ENCODE data around the gene CLVS2.

CLVS2 gene

GRCh38 chr6:123027408-123027807, 31.4 kb downstream of the CLVS2 start:
- TF ChIP-seq CTCF (IDR thresholded peaks at IDR 0.05): no peak

DNA sequence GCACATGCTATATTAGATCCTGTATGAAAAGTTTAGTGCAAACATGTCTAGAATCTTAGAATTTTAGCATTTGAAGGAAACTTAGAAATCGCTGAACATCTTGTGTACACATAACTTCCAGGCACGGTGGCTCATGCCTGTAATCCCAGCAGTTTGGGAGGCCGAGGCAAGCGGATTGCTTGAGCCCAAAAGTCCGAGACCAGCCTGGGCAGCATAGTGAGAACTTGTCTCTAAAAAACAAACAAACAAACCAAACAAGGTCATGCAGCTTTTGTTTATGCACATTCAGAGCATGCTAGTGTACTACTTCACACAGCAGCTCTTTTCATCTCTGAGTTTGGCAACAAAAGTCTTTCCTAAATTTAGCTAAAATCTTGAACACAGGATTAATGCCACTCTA, 32.2 kb downstream of the CLVS2 start:
- TF ChIP-seq CTCF (IDR thresholded peaks at IDR 0.05): no peak

- TF ChIP-seq CTCF (IDR thresholded peaks at IDR 0.05): no peak
Measured at GRCh38 chr6:123030282-123030681, 34.2 kb downstream of the CLVS2 start.

DNA sequence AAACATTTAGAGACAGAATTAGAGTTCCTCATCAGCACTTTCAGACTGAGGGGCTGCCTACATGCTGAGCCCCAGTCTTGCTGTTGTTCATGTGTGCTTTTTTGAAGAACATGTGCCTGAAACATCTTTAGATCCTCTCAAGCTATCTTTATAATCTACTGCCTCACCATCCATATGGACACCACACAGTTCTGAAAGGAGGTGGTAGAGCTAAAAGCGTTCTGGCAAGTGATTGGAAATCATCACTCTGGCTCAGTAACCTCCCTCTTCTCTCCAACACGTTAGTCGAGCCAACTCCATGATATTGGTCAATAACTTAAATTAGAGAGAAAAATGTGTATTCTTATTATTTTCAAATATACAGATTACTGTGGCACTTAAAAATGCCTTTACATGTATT, 40.6 kb downstream of the CLVS2 start:
- no peak for TF ChIP-seq CTCF (IDR thresholded peaks at IDR 0.05)

GRCh38 chr6:123039431-123039830, 43.4 kb downstream of the CLVS2 start:
- no peak for TF ChIP-seq CTCF (IDR thresholded peaks at IDR 0.05)

DNA sequence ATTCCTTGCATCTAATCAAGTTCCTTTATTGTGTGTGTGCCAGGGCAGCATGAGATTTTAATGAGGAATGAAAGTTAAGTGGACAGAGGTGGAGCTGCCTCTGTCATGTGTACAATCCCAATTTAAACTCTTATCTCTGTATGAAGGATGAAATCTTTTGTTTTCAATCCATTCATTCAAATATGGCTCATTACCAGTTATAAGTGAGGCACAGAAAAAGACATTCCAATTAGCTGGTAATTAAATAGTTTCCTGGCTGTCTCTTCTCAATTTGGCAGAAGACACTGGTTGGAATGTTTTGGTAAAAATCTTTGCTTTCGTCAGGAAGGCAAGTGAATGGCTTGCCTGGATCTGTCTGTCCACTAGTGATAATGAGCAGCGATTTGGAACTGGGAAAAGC, 46.4 kb downstream of the CLVS2 start:
- no peak for TF ChIP-seq CTCF (IDR thresholded peaks at IDR 0.05)

DNA sequence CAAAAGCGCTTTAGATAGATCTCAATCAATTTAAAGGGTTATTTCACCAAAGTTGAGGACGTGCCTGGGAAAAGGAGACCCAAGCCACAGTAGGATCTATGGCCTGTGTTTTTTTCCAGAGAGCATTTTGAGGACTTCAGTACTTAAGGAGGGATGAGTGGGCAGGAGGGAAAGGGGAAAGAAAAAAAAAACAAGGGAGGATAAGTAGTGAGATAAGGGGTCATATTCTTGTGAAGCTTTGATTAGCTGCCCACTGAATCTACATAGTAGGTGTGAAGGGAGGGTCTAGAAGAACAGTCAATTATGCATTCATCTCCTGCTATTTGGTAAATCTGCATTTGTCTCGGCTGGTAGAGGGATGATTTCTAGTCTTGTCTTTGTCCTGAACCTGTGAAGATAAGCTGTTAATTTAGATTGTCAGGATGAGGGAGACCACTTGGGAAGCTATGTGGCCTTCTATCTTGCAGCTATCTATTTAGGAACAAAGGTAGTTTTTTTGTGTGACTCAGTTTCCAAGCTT, 48.4 kb downstream of the CLVS2 start:
- no peak for TF ChIP-seq CTCF (IDR thresholded peaks at IDR 0.05)

DNA sequence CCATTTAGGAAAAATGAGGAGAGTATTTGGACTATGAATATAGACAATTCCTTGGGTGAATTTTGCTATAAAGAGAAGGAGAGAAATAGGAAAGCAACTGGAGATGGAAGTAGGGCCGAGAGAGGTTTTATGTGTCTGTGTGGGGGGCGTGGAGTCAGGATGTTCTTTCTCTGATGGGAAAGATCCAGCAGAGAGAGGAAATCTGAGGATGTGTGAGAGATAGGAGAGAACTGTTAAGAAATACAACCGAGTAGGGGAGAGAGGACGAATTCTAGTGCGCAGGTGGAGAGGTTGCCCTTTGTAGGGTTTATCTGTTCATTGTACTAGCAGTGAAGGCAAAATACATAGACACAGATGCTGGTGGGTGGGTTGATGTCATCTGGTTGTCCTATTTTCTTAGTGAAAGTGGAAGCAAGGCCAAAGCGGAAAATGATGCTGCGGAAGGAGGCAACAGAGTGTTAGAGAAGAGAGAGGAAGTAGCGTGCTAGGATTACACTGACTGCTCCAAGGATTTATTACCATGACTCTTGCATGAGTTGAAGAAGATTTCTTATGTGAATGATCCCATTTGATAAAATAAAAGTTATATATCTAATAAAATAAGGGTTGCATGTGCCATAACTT, 57.7 kb downstream of the CLVS2 start:
- no peak for TF ChIP-seq CTCF (IDR thresholded peaks at IDR 0.05)
